HCT116 (cell line): ENCODE results near the gene AIF1.

Source experiments
- CEBPB ChIP-seq: IDR thresholded peaks from 2 replicates; pipeline ENCODE4 v1.6.1; 2012; ENCODE audit warnings: low read depth
- EZH2 ChIP-seq: fragments of 200-600 bp; sonication (generic); IDR thresholded peaks from 2 replicates; pipeline ENCODE4 v1.6.1; 2017; ENCODE audit warnings: antibody characterized with exemption, mixed run types
- EZH2phosphoT487 ChIP-seq: fragments of 200-600 bp; IDR thresholded peaks from 2 replicates; pipeline ENCODE4 v1.6.1; 2018; ENCODE audit warnings: antibody characterized with exemption, borderline replicate concordance
- JUND ChIP-seq: IDR thresholded peaks from 2 replicates; pipeline ENCODE4 v1.6.1; 2012
- YY1 ChIP-seq: IDR thresholded peaks from 2 replicates; pipeline ENCODE4 v1.6.1; 2011; ENCODE audit warnings: low read length, low read depth, moderate library complexity, mild to moderate bottlenecking; ENCODE audit not compliant: insufficient replicate concordance; ENCODE audit errors: extremely low read depth
- ZNF274 ChIP-seq: fragments of 200-500 bp; sonication (Bioruptor generic); IDR thresholded peaks from 2 replicates; pipeline ENCODE4 v1.6.1; 2014; ENCODE audit warnings: mild to moderate bottlenecking, low read depth, low read length, inconsistent platforms
- TF ChIP-seq, protein P1 (sequence below), 3 experiments: fragments of 200-600 bp in 1 of 3; sonication (generic) in 1 of 3; IDR thresholded peaks in 2 of 3; conservative IDR thresholded peaks in 1 of 3; 2 replicates each; pipeline ENCODE4 v1.5.1; 2012 to 2017; ENCODE audit warnings: low read depth in 2 of 3, low read length in 2 of 3, antibody characterized with exemption in 1 of 3, borderline replicate concordance in 1 of 3, control low read depth in 1 of 3, mild to moderate bottlenecking in 1 of 3, mixed read lengths in 1 of 3, mixed run types in 1 of 3, moderate library complexity in 1 of 3; ENCODE audit not compliant: insufficient read depth in 1 of 3
- TF ChIP-seq, protein P2 (sequence below): IDR thresholded peaks from 2 replicates; pipeline ENCODE4 v1.6.1; 2011; ENCODE audit warnings: mild to moderate bottlenecking, low read length, moderate library complexity; ENCODE audit not compliant: insufficient replicate concordance; ENCODE audit errors: extremely low read depth

GRCh38 chr6:31615748-31616147 is 714 bp downstream of the AIF1 start:
- TF ChIP-seq, protein P1, sequence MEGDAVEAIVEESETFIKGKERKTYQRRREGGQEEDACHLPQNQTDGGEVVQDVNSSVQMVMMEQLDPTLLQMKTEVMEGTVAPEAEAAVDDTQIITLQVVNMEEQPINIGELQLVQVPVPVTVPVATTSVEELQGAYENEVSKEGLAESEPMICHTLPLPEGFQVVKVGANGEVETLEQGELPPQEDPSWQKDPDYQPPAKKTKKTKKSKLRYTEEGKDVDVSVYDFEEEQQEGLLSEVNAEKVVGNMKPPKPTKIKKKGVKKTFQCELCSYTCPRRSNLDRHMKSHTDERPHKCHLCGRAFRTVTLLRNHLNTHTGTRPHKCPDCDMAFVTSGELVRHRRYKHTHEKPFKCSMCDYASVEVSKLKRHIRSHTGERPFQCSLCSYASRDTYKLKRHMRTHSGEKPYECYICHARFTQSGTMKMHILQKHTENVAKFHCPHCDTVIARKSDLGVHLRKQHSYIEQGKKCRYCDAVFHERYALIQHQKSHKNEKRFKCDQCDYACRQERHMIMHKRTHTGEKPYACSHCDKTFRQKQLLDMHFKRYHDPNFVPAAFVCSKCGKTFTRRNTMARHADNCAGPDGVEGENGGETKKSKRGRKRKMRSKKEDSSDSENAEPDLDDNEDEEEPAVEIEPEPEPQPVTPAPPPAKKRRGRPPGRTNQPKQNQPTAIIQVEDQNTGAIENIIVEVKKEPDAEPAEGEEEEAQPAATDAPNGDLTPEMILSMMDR (IDR thresholded peaks at IDR 0.05 in 2 of 3, conservative IDR thresholded peaks at IDR 0.05 in 1 of 3; ENCODE audit: borderline replicate concordance in 1 of 3, insufficient read depth in 1 of 3, low read depth in 2 of 3, low read length in 2 of 3): no peak
- TF ChIP-seq, protein P2, sequence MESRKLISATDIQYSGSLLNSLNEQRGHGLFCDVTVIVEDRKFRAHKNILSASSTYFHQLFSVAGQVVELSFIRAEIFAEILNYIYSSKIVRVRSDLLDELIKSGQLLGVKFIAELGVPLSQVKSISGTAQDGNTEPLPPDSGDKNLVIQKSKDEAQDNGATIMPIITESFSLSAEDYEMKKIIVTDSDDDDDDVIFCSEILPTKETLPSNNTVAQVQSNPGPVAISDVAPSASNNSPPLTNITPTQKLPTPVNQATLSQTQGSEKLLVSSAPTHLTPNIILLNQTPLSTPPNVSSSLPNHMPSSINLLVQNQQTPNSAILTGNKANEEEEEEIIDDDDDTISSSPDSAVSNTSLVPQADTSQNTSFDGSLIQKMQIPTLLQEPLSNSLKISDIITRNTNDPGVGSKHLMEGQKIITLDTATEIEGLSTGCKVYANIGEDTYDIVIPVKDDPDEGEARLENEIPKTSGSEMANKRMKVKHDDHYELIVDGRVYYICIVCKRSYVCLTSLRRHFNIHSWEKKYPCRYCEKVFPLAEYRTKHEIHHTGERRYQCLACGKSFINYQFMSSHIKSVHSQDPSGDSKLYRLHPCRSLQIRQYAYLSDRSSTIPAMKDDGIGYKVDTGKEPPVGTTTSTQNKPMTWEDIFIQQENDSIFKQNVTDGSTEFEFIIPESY: no peak
- no peak for TF ChIP-seq YY1
- TF ChIP-seq EZH2: no peak
- TF ChIP-seq CEBPB: no peak
- TF ChIP-seq EZH2phosphoT487: no peak
- no peak for TF ChIP-seq JUND
- TF ChIP-seq ZNF274: no peak
